Activated naive CD8-positive, alpha-beta T cell (primary cell): ENCODE measurements around the gene LCNL1.

Experiments
- H3K27ac Mint-ChIP-seq: one replicate; pipeline ENCODE4 v1.8.0; 2021; ENCODE audit warnings: mixed read lengths
- H3K27me3 Mint-ChIP-seq: one replicate; pipeline ENCODE4 v1.8.0; 2021; ENCODE audit warnings: mixed read lengths
- H3K36me3 Mint-ChIP-seq: one replicate; pipeline ENCODE4 v1.8.0; 2021; ENCODE audit warnings: mixed read lengths
- H3K4me1 Mint-ChIP-seq: one replicate; pipeline ENCODE4 v1.8.0; 2021; ENCODE audit warnings: low read depth, mixed read lengths
- H3K4me3 Mint-ChIP-seq: one replicate; pipeline ENCODE4 v1.8.0; 2021; ENCODE audit warnings: mild to moderate bottlenecking, mixed read lengths
- H3K9me3 Mint-ChIP-seq: one replicate; pipeline ENCODE4 v1.8.0; 2021; ENCODE audit warnings: low read depth, mixed read lengths

Gene LCNL1

GRCh38 chr9:137021979-137022661 lies 39.3 kb downstream of the LCNL1 start:
- no peaks in the 10 kb centered on the region for H3K27me3 Mint-ChIP-seq
- no peaks in the 10 kb centered on the region for H3K9me3 Mint-ChIP-seq
- H3K27ac Mint-ChIP-seq = no peak overlapping the region
- no peak overlapping the region for H3K4me3 Mint-ChIP-seq
- no peaks in the 10 kb centered on the region for H3K36me3 Mint-ChIP-seq
- H3K4me1 Mint-ChIP-seq = peaks cover 5% of the 10 kb centered on the region

- H3K4me1 Mint-ChIP-seq = peaks cover 7% of the 10 kb centered on the region
- no peaks in the 10 kb centered on the region for H3K9me3 Mint-ChIP-seq
- no peak overlapping the region for H3K27ac Mint-ChIP-seq
- H3K36me3 Mint-ChIP-seq = no peaks in the 10 kb centered on the region
- H3K4me3 Mint-ChIP-seq = no peak overlapping the region
- H3K27me3 Mint-ChIP-seq = no peaks in the 10 kb centered on the region
Measured at GRCh38 chr9:137022662-137023008, 39.8 kb downstream of the LCNL1 start.

- H3K9me3 Mint-ChIP-seq = no peaks in the 10 kb centered on the region
- H3K27me3 Mint-ChIP-seq = no peaks in the 10 kb centered on the region
- no peak overlapping the region for H3K27ac Mint-ChIP-seq
- H3K36me3 Mint-ChIP-seq = no peaks in the 10 kb centered on the region
- peaks cover 7% of the 10 kb centered on the region for H3K4me1 Mint-ChIP-seq
- no peak overlapping the region for H3K4me3 Mint-ChIP-seq
Measured at GRCh38 chr9:137023157-137023556, 40.4 kb downstream of the LCNL1 start.

- Mint-ChIP-seq H3K9me3 (no peaks in the 10 kb centered on the region), H3K27ac (no peak overlapping the region), H3K4me3 (no peak overlapping the region), H3K4me1 (peaks cover 7% of the 10 kb centered on the region), H3K36me3 (no peaks in the 10 kb centered on the region), H3K27me3 (no peaks in the 10 kb centered on the region)
Measured at GRCh38 chr9:137023583-137023991, 40.8 kb downstream of the LCNL1 start.

GRCh38 chr9:137025517-137025966 lies 42.7 kb downstream of the LCNL1 start:
- Mint-ChIP-seq H3K27ac (no peak overlapping the region), H3K36me3 (no peaks in the 10 kb centered on the region), H3K4me3 (no peak overlapping the region), H3K4me1 (peaks cover 20% of the 10 kb centered on the region), H3K27me3 (no peaks in the 10 kb centered on the region), H3K9me3 (no peaks in the 10 kb centered on the region)

- Mint-ChIP-seq H3K4me3 (no peak overlapping the region), H3K27me3 (no peaks in the 10 kb centered on the region), H3K4me1 (peaks cover 24% of the 10 kb centered on the region), H3K9me3 (no peaks in the 10 kb centered on the region), H3K27ac (no peak overlapping the region), H3K36me3 (no peaks in the 10 kb centered on the region)
Measured at GRCh38 chr9:137026384-137026783, 43.6 kb downstream of the LCNL1 start.

- Mint-ChIP-seq H3K4me1 (peaks cover 25% of the 10 kb centered on the region), H3K36me3 (no peaks in the 10 kb centered on the region), H3K4me3 (peak overlapping the region; percentile 81), H3K27ac (no peak overlapping the region), H3K27me3 (no peaks in the 10 kb centered on the region), H3K9me3 (no peaks in the 10 kb centered on the region)
Measured at GRCh38 chr9:137026828-137027227, 44.0 kb downstream of the LCNL1 start.

- no peak within 1 kb of the TSS for H3K27ac Mint-ChIP-seq
Measured at GRCh38 chr9:137027369-137028262, 44.8 kb downstream of the LCNL1 start, which contains the start of gene ABCA2. TSS of gene ABCA2 (minus strand) at chr9:137028237. CDS start at chr9:137028140, 97 bp downstream.

GRCh38 chr9:137028263-137029057 lies 45.7 kb downstream of the LCNL1 start:
- H3K27ac Mint-ChIP-seq = no peak overlapping the region
- peak overlapping the region; percentile 73 for H3K4me3 Mint-ChIP-seq
- no peaks in the 10 kb centered on the region for H3K36me3 Mint-ChIP-seq
- H3K9me3 Mint-ChIP-seq = no peaks in the 10 kb centered on the region
- H3K4me1 Mint-ChIP-seq = peaks cover 37% of the 10 kb centered on the region
- H3K27me3 Mint-ChIP-seq = no peaks in the 10 kb centered on the region

More at GRCh38 chr9:137027369-137028262, 44.8 kb downstream of the LCNL1 start, which contains the start of gene ABCA2:
- H3K27me3 Mint-ChIP-seq = no peaks in the 10 kb centered on the region
- H3K9me3 Mint-ChIP-seq = no peaks in the 10 kb centered on the region
- peak within 1 kb of the TSS; percentile 81 for H3K4me3 Mint-ChIP-seq
- H3K4me1 Mint-ChIP-seq = peaks cover 32% of the 10 kb centered on the region
- no peaks in the 10 kb centered on the region for H3K36me3 Mint-ChIP-seq

GRCh38 chr9:137029058-137029936 lies 46.5 kb downstream of the LCNL1 start:
- no peaks in the 10 kb centered on the region for H3K9me3 Mint-ChIP-seq
- H3K27me3 Mint-ChIP-seq = no peaks in the 10 kb centered on the region
- H3K4me1 Mint-ChIP-seq = peaks cover 40% of the 10 kb centered on the region
- peak overlapping the region; percentile 75 for H3K4me3 Mint-ChIP-seq
- H3K36me3 Mint-ChIP-seq = no peaks in the 10 kb centered on the region
- no peak overlapping the region for H3K27ac Mint-ChIP-seq

- Mint-ChIP-seq H3K36me3 (no peaks in the 10 kb centered on the region), H3K4me1 (peaks cover 46% of the 10 kb centered on the region), H3K4me3 (no peak overlapping the region), H3K27me3 (no peaks in the 10 kb centered on the region), H3K27ac (no peak overlapping the region), H3K9me3 (no peaks in the 10 kb centered on the region)
Measured at GRCh38 chr9:137030006-137030405, 47.2 kb downstream of the LCNL1 start.

GRCh38 chr9:137030538-137031527 lies 48.0 kb downstream of the LCNL1 start:
- H3K4me3 Mint-ChIP-seq = peak overlapping the region; percentile 57
- H3K27me3 Mint-ChIP-seq = no peaks in the 10 kb centered on the region
- H3K36me3 Mint-ChIP-seq = no peaks in the 10 kb centered on the region
- peak overlapping the region; percentile 68 for H3K27ac Mint-ChIP-seq
- no peaks in the 10 kb centered on the region for H3K9me3 Mint-ChIP-seq
- peaks cover 46% of the 10 kb centered on the region for H3K4me1 Mint-ChIP-seq
